SU-DHL-6 (cell line): ENCODE data around the gene BNC2.

Source experiments
- H2AFZ ChIP-seq: fragments of 200-600 bp; sonication (generic); 2 replicates; pipeline ENCODE4 v1.6.1; 2014; ENCODE audit warnings: low read depth, mild to moderate bottlenecking, moderate library complexity, mixed read lengths, antibody characterized with exemption, low read length; ENCODE audit not compliant: severe bottlenecking
- H3F3A ChIP-seq: fragments of 200-600 bp; shearing (Covaris generic); 2 replicates; pipeline ENCODE4 v1.6.0; 2016; ENCODE audit warnings: antibody characterized with exemption, mild to moderate bottlenecking; ENCODE audit not compliant: insufficient read depth
- H3K27ac ChIP-seq: fragments of 200-600 bp; sonication (generic); 2 replicates; pipeline ENCODE4 v1.5.1; 2016; ENCODE audit warnings: low read depth, mild to moderate bottlenecking, low read length, moderate library complexity, mixed read lengths
- H3K27me3 ChIP-seq: fragments of 200-600 bp; sonication (generic), shearing (Covaris generic); 2 replicates; pipeline ENCODE4 v1.6.0; 2014; ENCODE audit warnings: mild to moderate bottlenecking, low read length
- H3K36me3 ChIP-seq: fragments of 200-600 bp; sonication (generic); 2 replicates; pipeline ENCODE4 v1.6.1; 2014; ENCODE audit warnings: mild to moderate bottlenecking, low read length, mixed read lengths
- H3K4me2 ChIP-seq: fragments of 300-600, 200-600 bp; shearing (Covaris generic), sonication (generic); 2 replicates; pipeline ENCODE4 v1.6.0; 2014; ENCODE audit warnings: low read length, low read depth, mild to moderate bottlenecking; ENCODE audit not compliant: poor library complexity, severe bottlenecking
- H3K4me3 ChIP-seq: fragments of 200-600 bp; sonication (generic); 2 replicates; pipeline ENCODE4 v1.5.1; 2014; ENCODE audit warnings: antibody characterized with exemption, low read length, mild to moderate bottlenecking, mixed read lengths; ENCODE audit not compliant: insufficient read depth, poor library complexity, severe bottlenecking
- H3K79me2 ChIP-seq: fragments of 200-600 bp; sonication (generic); 2 replicates; pipeline ENCODE4 v1.6.1; 2014; ENCODE audit warnings: mild to moderate bottlenecking, low read length, moderate library complexity; ENCODE audit not compliant: insufficient read depth
- H3K9ac ChIP-seq: fragments of 200-600 bp; sonication (generic); 2 replicates; pipeline ENCODE4 v1.7.0; 2014; ENCODE audit warnings: mild to moderate bottlenecking, low read length
- H3K9me2 ChIP-seq: fragments of 200-600 bp; sonication (generic); replicated peaks from 2 replicates; pipeline ENCODE4 v1.6.1; 2014; ENCODE audit warnings: low read length; ENCODE audit not compliant: insufficient read depth
- H3K9me3 ChIP-seq: fragments of 200-600 bp; sonication (generic); 2 replicates; pipeline ENCODE4 v1.6.1; 2014; ENCODE audit warnings: low read length, mixed read lengths; ENCODE audit not compliant: insufficient read depth
- H4K20me1 ChIP-seq: fragments of 200-600 bp; sonication (generic); 2 replicates; pipeline ENCODE4 v1.6.1; 2014; ENCODE audit warnings: low read depth, mild to moderate bottlenecking, antibody characterized with exemption, low read length, moderate library complexity, mixed read lengths
- CTCF ChIP-seq: fragments of 200-600 bp; sonication (generic); IDR thresholded peaks from one replicate; pipeline ENCODE4 v1.5.1; 2017; ENCODE audit warnings: antibody characterized with exemption, mild to moderate bottlenecking, low read length, moderate library complexity; ENCODE audit not compliant: insufficient read depth, poor library complexity, severe bottlenecking
- EZH2phosphoT487 ChIP-seq: fragments of 200-600 bp; sonication (generic), shearing (Covaris generic); conservative IDR thresholded peaks from 2 replicates; pipeline ENCODE4 v1.6.1; 2018; ENCODE audit warnings: mild to moderate bottlenecking, antibody characterized with exemption, low read length, moderate library complexity, mixed read lengths

Gene BNC2

GRCh38 chr9:16553869-16554540 lies 316.5 kb downstream of the BNC2 start:
- H3K9ac ChIP-seq, result no peak overlapping the region
- TF ChIP-seq CTCF, result no peak
- TF ChIP-seq EZH2phosphoT487, result no peak
- no peak overlapping the region for H3K4me3 ChIP-seq
- H3K79me2 ChIP-seq, result no peaks in the 10 kb centered on the region
- H2AFZ ChIP-seq, result no peak overlapping the region
- H4K20me1 ChIP-seq, result no peaks in the 10 kb centered on the region
- H3K27me3 ChIP-seq, result no peaks in the 10 kb centered on the region
- H3K36me3 ChIP-seq, result no peaks in the 10 kb centered on the region
- no peaks in the 10 kb centered on the region for H3K9me2 ChIP-seq
- H3F3A ChIP-seq, result no peaks in the 10 kb centered on the region
- no peak overlapping the region for H3K27ac ChIP-seq
- no peaks in the 10 kb centered on the region for H3K9me3 ChIP-seq
- no peak overlapping the region for H3K4me2 ChIP-seq

GRCh38 chr9:16552252-16552651 lies 318.2 kb downstream of the BNC2 start:
- Histone ChIP-seq H3K27me3 (no peaks in the 10 kb centered on the region), H3K4me2 (no peak overlapping the region), H3K4me3 (no peak overlapping the region), H3K36me3 (no peaks in the 10 kb centered on the region), H3K27ac (no peak overlapping the region), H4K20me1 (no peaks in the 10 kb centered on the region), H3K9me2 (no peaks in the 10 kb centered on the region), H3K79me2 (no peaks in the 10 kb centered on the region), H3F3A (no peaks in the 10 kb centered on the region), H3K9ac (no peak overlapping the region), H2AFZ (no peak overlapping the region), H3K9me3 (no peaks in the 10 kb centered on the region)
- TF ChIP-seq EZH2phosphoT487 (no peak), CTCF (no peak)

GRCh38 chr9:16551692-16552091 lies 318.8 kb downstream of the BNC2 start:
- no peak overlapping the region for H3K9ac ChIP-seq
- H3K9me2 ChIP-seq, result no peaks in the 10 kb centered on the region
- H3K27ac ChIP-seq, result no peak overlapping the region
- no peaks in the 10 kb centered on the region for H3K27me3 ChIP-seq
- H3F3A ChIP-seq, result no peaks in the 10 kb centered on the region
- H3K4me3 ChIP-seq, result no peak overlapping the region
- no peaks in the 10 kb centered on the region for H3K79me2 ChIP-seq
- no peaks in the 10 kb centered on the region for H3K9me3 ChIP-seq
- TF ChIP-seq EZH2phosphoT487 (no peak), CTCF (no peak)
- H4K20me1 ChIP-seq, result no peaks in the 10 kb centered on the region
- H2AFZ ChIP-seq, result no peak overlapping the region
- no peaks in the 10 kb centered on the region for H3K36me3 ChIP-seq
- no peak overlapping the region for H3K4me2 ChIP-seq
